Measurements from ENCODE around the gene FKBP10. TPM values are rescaled to one million over a fixed set of nuclear protein-coding genes. Genes with fewer than 3 reads are reported as not detected.
"Not testable (repeated sequence)": the region's sequence is repeated elsewhere in the genome, so short reads cannot be mapped to it uniquely, and the experiment has no call there.

The FKBP10 gene
- total RNA-seq, 2 experiments from 2014 or later: 1.3 TPM

- CTCF ChIA-PET: no interaction called here
- H3K36me3 Mint-ChIP-seq: no peaks in the 10 kb centered on the region
- H3K4me3 Mint-ChIP-seq: no peak overlapping the region
- H3K9me3 Mint-ChIP-seq (ENCODE audit: low read depth): no peaks in the 10 kb centered on the region
- H3K27me3 Mint-ChIP-seq: peaks cover 2% of the 10 kb centered on the region
- DNase-seq: no peak
- no peak overlapping the region for H3K27ac Mint-ChIP-seq
- no peak for ATAC-seq
- no peaks in the 10 kb centered on the region for H3K4me1 Mint-ChIP-seq
These were observed 37.2 kb upstream of the FKBP10 start for GRCh38 chr17:41775394-41776226.

- H3K36me3 Mint-ChIP-seq; ATAC-seq; DNase-seq; H3K4me3 Mint-ChIP-seq; CTCF ChIA-PET; H3K4me1 Mint-ChIP-seq; H3K27ac Mint-ChIP-seq; H3K9me3 Mint-ChIP-seq (ENCODE audit: low read depth); H3K27me3 Mint-ChIP-seq: not testable (repeated sequence)
These were observed 36.4 kb upstream of the FKBP10 start for GRCh38 chr17:41776262-41776900.

GRCh38 chr17:41777157-41777573 lies 35.6 kb upstream of the FKBP10 start:
- Mint-ChIP-seq H3K27me3 (peaks cover 8% of the 10 kb centered on the region), H3K4me1 (no peaks in the 10 kb centered on the region), H3K9me3 (ENCODE audit: low read depth) (no peaks in the 10 kb centered on the region), H3K27ac (no peak overlapping the region), H3K4me3 (no peak overlapping the region), H3K36me3 (no peaks in the 10 kb centered on the region)
- no peak for ATAC-seq
- CTCF ChIA-PET: interaction anchor here (1.0 to 1.8 kb wide), 2 partner anchors 9 to 21 kb away, joined by 3 to 5 read pairs; partner anchors contain the start of gene JUP
- no peak for DNase-seq

GRCh38 chr17:41777574-41778188 lies 35.1 kb upstream of the FKBP10 start:
- Mint-ChIP-seq H3K27ac (no peak overlapping the region), H3K4me3 (no peak overlapping the region), H3K27me3 (peaks cover 13% of the 10 kb centered on the region), H3K9me3 (ENCODE audit: low read depth) (no peaks in the 10 kb centered on the region), H3K4me1 (no peaks in the 10 kb centered on the region), H3K36me3 (no peaks in the 10 kb centered on the region)
- no peak for ATAC-seq
- DNase-seq: no peak
- CTCF ChIA-PET: interaction anchor here (1.0 to 1.8 kb wide), 2 partner anchors 9 to 20 kb away, joined by 3 to 5 read pairs; partner anchors contain the start of gene JUP

GRCh38 chr17:41779954-41780353 lies 32.9 kb upstream of the FKBP10 start:
- no peak for ATAC-seq
- Mint-ChIP-seq H3K27me3 (peaks cover 25% of the 10 kb centered on the region), H3K4me3 (no peak overlapping the region), H3K36me3 (no peaks in the 10 kb centered on the region), H3K27ac (no peak overlapping the region), H3K4me1 (peaks cover 8% of the 10 kb centered on the region), H3K9me3 (ENCODE audit: low read depth) (no peaks in the 10 kb centered on the region)
- no peak for DNase-seq
- CTCF ChIA-PET: no interaction called here

GRCh38 chr17:41781404-41782110 lies 31.2 kb upstream of the FKBP10 start:
- no peaks in the 10 kb centered on the region for H3K36me3 Mint-ChIP-seq
- no peak overlapping the region for H3K4me3 Mint-ChIP-seq
- H3K27ac Mint-ChIP-seq: no peak overlapping the region
- H3K9me3 Mint-ChIP-seq (ENCODE audit: low read depth): no peaks in the 10 kb centered on the region
- peaks cover 30% of the 10 kb centered on the region for H3K27me3 Mint-ChIP-seq
- DNase-seq (no peak), ATAC-seq (no peak)
- CTCF ChIA-PET: interaction anchor here (0.7 to 1.2 kb wide), 2 partner anchors 19 to 358 kb away, joined by 3 to 4 read pairs; no protein-coding TSS in a partner anchor
- peaks cover 13% of the 10 kb centered on the region for H3K4me1 Mint-ChIP-seq

GRCh38 chr17:41782142-41782541 lies 30.7 kb upstream of the FKBP10 start:
- Mint-ChIP-seq H3K4me1 (peaks cover 17% of the 10 kb centered on the region), H3K27me3 (peaks cover 35% of the 10 kb centered on the region), H3K9me3 (ENCODE audit: low read depth) (no peaks in the 10 kb centered on the region), H3K36me3 (no peaks in the 10 kb centered on the region), H3K4me3 (no peak overlapping the region), H3K27ac (no peak overlapping the region)
- no peak for ATAC-seq
- no peak for DNase-seq
- CTCF ChIA-PET: interaction anchor here (1.2 kb wide), 1 partner anchor 19 kb away, joined by 4 read pairs; no protein-coding TSS in a partner anchor

- DNase-seq: no peak
- Mint-ChIP-seq H3K4me1 (peaks cover 24% of the 10 kb centered on the region), H3K27me3 (peaks cover 55% of the 10 kb centered on the region), H3K36me3 (no peaks in the 10 kb centered on the region), H3K9me3 (ENCODE audit: low read depth) (no peaks in the 10 kb centered on the region), H3K27ac (no peak overlapping the region), H3K4me3 (no peak overlapping the region)
- no peak for ATAC-seq
- CTCF ChIA-PET: interaction anchor here (2.9 kb wide), 1 partner anchor 17 kb away, joined by 17 read pairs; no protein-coding TSS in a partner anchor
These were observed 28.5 kb upstream of the FKBP10 start for GRCh38 chr17:41784207-41784744.

- no peak for DNase-seq
- H3K9me3 Mint-ChIP-seq (ENCODE audit: low read depth): no peaks in the 10 kb centered on the region
- no peaks in the 10 kb centered on the region for H3K36me3 Mint-ChIP-seq
- CTCF ChIA-PET: interaction anchor here (1.0 to 2.9 kb wide), 7 partner anchors 13 to 89 kb away, joined by 3 to 17 read pairs (median 5); no protein-coding TSS in a partner anchor
- no peak for ATAC-seq
- peaks cover 24% of the 10 kb centered on the region for H3K4me1 Mint-ChIP-seq
- no peak overlapping the region for H3K27ac Mint-ChIP-seq
- peaks cover 58% of the 10 kb centered on the region for H3K27me3 Mint-ChIP-seq
- H3K4me3 Mint-ChIP-seq: no peak overlapping the region
These were observed 27.5 kb upstream of the FKBP10 start for GRCh38 chr17:41785091-41785858.

- Mint-ChIP-seq H3K27ac (no peak overlapping the region), H3K36me3 (no peaks in the 10 kb centered on the region), H3K4me1 (peaks cover 26% of the 10 kb centered on the region), H3K4me3 (no peak overlapping the region), H3K27me3 (peaks cover 62% of the 10 kb centered on the region), H3K9me3 (ENCODE audit: low read depth) (no peaks in the 10 kb centered on the region)
- ATAC-seq (no peak), DNase-seq (no peak)
- CTCF ChIA-PET: interaction anchor here (1.0 to 2.9 kb wide), 9 partner anchors 8 to 90 kb away, joined by 3 to 17 read pairs (median 5); partner anchors contain the start of gene P3H4
These were observed 27.0 kb upstream of the FKBP10 start for GRCh38 chr17:41785859-41786226.

- Mint-ChIP-seq H3K27ac (no peak within 1 kb of the TSS), H3K4me1 (peaks cover 26% of the 10 kb centered on the region), H3K36me3 (no peaks in the 10 kb centered on the region), H3K9me3 (ENCODE audit: low read depth) (no peaks in the 10 kb centered on the region), H3K4me3 (peak within 1 kb of the TSS; percentile 16), H3K27me3 (peaks cover 62% of the 10 kb centered on the region)
- CTCF ChIA-PET: interaction anchor here (0.6 to 2.9 kb wide), 14 partner anchors 8 to 408 kb away, joined by 3 to 17 read pairs (median 4); partner anchors contain the start of genes GHDC and P3H4
- ATAC-seq (peak; percentile 97), DNase-seq (peak; percentile 93)
These were observed 26.4 kb upstream of the FKBP10 start, which contains the start of gene JUP for GRCh38 chr17:41786227-41787020. JUP (minus strand) TSS chr17:41786711; CDS start chr17:41771854, 14,857 bp downstream.
